B cell (primary cell): ENCODE data around the gene POLR1G. TPM values are rescaled to one million over a fixed set of nuclear protein-coding genes. Genes with fewer than 3 reads are reported as not detected.

ENCODE experiments used
- ATAC-seq: fragments of 200-7000 bp; cut with Tn5 transposase; one replicate; pipeline ENCODE4 v1.10.0; 2021; ENCODE audit warnings: low read depth, mild to moderate bottlenecking, moderate number of reproducible peaks, moderate library complexity
- CTCF ChIA-PET: fragments of 350-600 bp; sonication (Branson Sonifier 250); formaldehyde crosslinking; loops from one replicate; lab custom pipeline; 2021; ENCODE audit warnings: antibody characterized with exemption, inconsistent platforms; lab: Charles Lee
- POLR2A ChIA-PET: fragments of 350-600 bp; sonication (Branson Sonifier 250); formaldehyde crosslinking; loops from one replicate; lab custom pipeline; 2021; ENCODE audit warnings: antibody characterized with exemption; lab: Charles Lee
- DNase-seq: peaks from one replicate; pipeline ENCODE4 v3.0.0; 2013
- H2AFZ ChIP-seq: 2 replicates; pipeline ENCODE4 v1.6.1; 2012; ENCODE audit warnings: mild to moderate bottlenecking, low read depth, low read length; ENCODE audit not compliant: insufficient read depth, poor library complexity, severe bottlenecking
- H3K27ac ChIP-seq, 2 donors: 1 replicate in 1 of 2; 2 replicates in 1 of 2; pipeline ENCODE4 v1.5.1; 2012 to 2013; ENCODE audit warnings: low read length in 2 of 2, mild to moderate bottlenecking in 2 of 2, moderate library complexity in 1 of 2
- H3K27me3 ChIP-seq, 4 experiments: fragments of 200-600 bp in 1 of 4; sonication (generic) in 1 of 4; replicated peaks in 1 of 4; 1 replicate in 2 of 4; 2 replicates in 2 of 4; pipeline versions ENCODE4 v1.6.1 to v1.7.0; 2013 to 2016; ENCODE audit warnings: low read length in 3 of 4, mild to moderate bottlenecking in 2 of 4, mixed read lengths in 1 of 4, moderate library complexity in 1 of 4; ENCODE audit not compliant: insufficient read depth in 4 of 4, control insufficient read depth in 3 of 4; ENCODE audit errors: control extremely low read depth in 1 of 4
- H3K36me3 ChIP-seq, 2 experiments: replicated peaks in 1 of 2; 1 replicate in 1 of 2; 2 replicates in 1 of 2; pipeline versions ENCODE4 v1.6.1 to v1.7.1; 2013; ENCODE audit warnings: low read length in 1 of 2; ENCODE audit not compliant: insufficient read depth in 2 of 2, control insufficient read depth in 1 of 2; ENCODE audit errors: control extremely low read depth in 1 of 2, extremely low read depth in 1 of 2
- H3K4me1 ChIP-seq, 2 donors: fragments of 200-600 bp in 1 of 2; sonication (generic) in 1 of 2; 1 replicate in 1 of 2; 2 replicates in 1 of 2; pipeline versions ENCODE4 v1.5.1 to v1.6.1; 2013 to 2017; ENCODE audit warnings: low read length in 2 of 2; ENCODE audit not compliant: control insufficient read depth in 2 of 2, insufficient read depth in 2 of 2
- H3K4me2 ChIP-seq: replicated peaks from 2 replicates; pipeline ENCODE3; 2012; ENCODE audit warnings: mild to moderate bottlenecking, low read depth, low read length; ENCODE audit not compliant: poor library complexity, severe bottlenecking
- H3K4me3 ChIP-seq, 5 experiments: fragments of 200-600 bp in 1 of 5; sonication (generic) in 1 of 5; 1 replicate in 3 of 5; 2 replicates in 2 of 5; pipeline versions ENCODE4 v1.5.1 to v1.7.0; 2011 to 2016; ENCODE audit warnings: low read length in 4 of 5, mild to moderate bottlenecking in 4 of 5, low read depth in 2 of 5, control low read depth in 1 of 5, moderate library complexity in 1 of 5; ENCODE audit not compliant: insufficient read depth in 1 of 5; ENCODE audit errors: control extremely low read depth in 1 of 5, extremely low read depth in 1 of 5
- H3K79me2 ChIP-seq: fragments of 200-600 bp; sonication (generic); one replicate; pipeline ENCODE4 v1.6.0; 2016; ENCODE audit warnings: low read length; ENCODE audit not compliant: control insufficient read depth, insufficient read depth
- H3K9ac ChIP-seq: fragments of 200-600 bp; sonication (generic); 2 replicates; pipeline ENCODE4 v1.6.1; 2017; ENCODE audit warnings: mild to moderate bottlenecking, low read length, moderate library complexity
- H3K9me3 ChIP-seq, 3 donors: one replicate each; pipeline versions ENCODE4 v1.6.1 to v1.7.1; 2013; ENCODE audit warnings: low read length in 2 of 3; ENCODE audit not compliant: control insufficient read depth in 2 of 3, insufficient read depth in 1 of 3; ENCODE audit errors: control extremely low read depth in 1 of 3
- H4K20me1 ChIP-seq: 2 replicates; pipeline ENCODE4 v1.6.0; 2012; ENCODE audit warnings: mild to moderate bottlenecking, low read length; ENCODE audit not compliant: insufficient read depth, control insufficient read depth, poor library complexity, severe bottlenecking
- H3K27ac Mint-ChIP-seq: one replicate; pipeline ENCODE4 v1.8.0; 2021; ENCODE audit warnings: mixed read lengths
- H3K27me3 Mint-ChIP-seq: one replicate; pipeline ENCODE4 v1.8.0; 2021; ENCODE audit warnings: mixed read lengths
- H3K4me1 Mint-ChIP-seq: one replicate; pipeline ENCODE4 v1.8.0; 2021; ENCODE audit warnings: mixed read lengths
- H3K4me3 Mint-ChIP-seq: one replicate; pipeline ENCODE4 v1.8.0; 2021; ENCODE audit warnings: mixed read lengths
- H3K9me3 Mint-ChIP-seq: one replicate; pipeline ENCODE4 v1.8.0; 2022; ENCODE audit warnings: mixed read lengths; ENCODE audit not compliant: insufficient read depth
- CTCF ChIP-seq: fragments of 200-600 bp; IDR thresholded peaks from one replicate; pipeline ENCODE4 v1.8.0; 2022; ENCODE audit warnings: antibody characterized with exemption, mild to moderate bottlenecking
- EZH2 ChIP-seq: IDR thresholded peaks from 2 replicates; pipeline ENCODE4 v1.6.1; 2012; ENCODE audit warnings: borderline replicate concordance, low read depth, mild to moderate bottlenecking, moderate library complexity, low read length; ENCODE audit not compliant: insufficient read depth, poor library complexity, severe bottlenecking
- WGBS: methylation state at CpG from one replicate; pipeline ENCODE4 v1.1.5; 2013; ENCODE audit warnings: missing lambda C conversion rate; ENCODE audit not compliant: insufficient coverage; 5-methylcytosine and 5-hydroxymethylcytosine counted together
- intact Hi-C: fragments of 100-400 bp; cut with micrococcal nuclease; formaldehyde crosslinking; loops from one replicate; pipeline ENCODE4 v1.10.0; 2022
- polyA plus RNA-seq: library from polyadenylated mRNA; depleted of rRNA; stranded (reverse); fragments of >200 nt; gene quantifications from 2 replicates; pipeline ENCODE4 v1.2.3, GENCODE V29; 2012
- total RNA-seq, 2 donors: library from RNA; stranded (reverse); fragments of 120-200 nt in 1 of 2; gene quantifications; 1 replicate in 1 of 2; 2 replicates in 1 of 2; pipeline versions ENCODE4 v1.2.3 to v1.2.4, GENCODE V29; 2013 to 2022

POLR1G gene
- total and polyA plus RNA-seq, 2 donors (not counting 1 experiment from before 2014, with no cell fraction given), result 2.1 to 4.3 TPM

GRCh38 chr19:45451850-45452387 is 45.5 kb downstream of the POLR1G start:
- CTCF ChIA-PET, result interaction anchor here (1.0 to 2.2 kb wide), 5 partner anchors 13 to 56 kb away, joined by 3 to 7 read pairs (median 5); partner anchors contain the start of gene FOSB
- peaks cover 59% of the 10 kb centered on the region for H3K4me1 Mint-ChIP-seq
- no peaks in the 10 kb centered on the region for H3K9me3 Mint-ChIP-seq
- H3K4me3 Mint-ChIP-seq, result peak overlapping the region; percentile 94
- peak overlapping the region; percentile 74 to 91 for H3K27ac ChIP-seq
- DNase-seq, result no peak
- POLR2A ChIA-PET, result interaction anchor here (0.5 to 1.3 kb wide), 3 partner anchors 16 to 70 kb away, joined by 3 to 5 read pairs (median 4); partner anchors contain the start of gene FOSB
- peaks cover 7% of the 10 kb centered on the region for H3K79me2 ChIP-seq
- no peak for TF ChIP-seq EZH2
- no peak for TF ChIP-seq CTCF
- 87% methylated on average over 10 of the region's 12 CpGs for WGBS
- H3K27me3 Mint-ChIP-seq, result no peaks in the 10 kb centered on the region
- peaks cover 32 to 54% of the 10 kb centered on the region in 2 donors for H3K4me1 ChIP-seq
- no peak overlapping the region for H2AFZ ChIP-seq
- H3K36me3 ChIP-seq, result no peaks in the 10 kb centered on the region
- H3K9me3 ChIP-seq, result peaks cover 0 to 9% (median 0%) of the 10 kb centered on the region in 3 donors
- no peak overlapping the region for H3K4me3 ChIP-seq
- no peak overlapping the region for H3K9ac ChIP-seq
- no peak for ATAC-seq
- intact Hi-C loops, result loop anchor here (1.0 kb wide), 1 partner anchor 15 kb away; the partner anchor contains the start of gene FOSB
- H3K27me3 ChIP-seq, result no peaks in the 10 kb centered on the region
- peak overlapping the region; percentile 91 for H3K4me2 ChIP-seq
- H4K20me1 ChIP-seq, result no peaks in the 10 kb centered on the region
- H3K27ac Mint-ChIP-seq, result peak overlapping the region; percentile 87
